ENCODE data around the gene CYP2W1. TPM values are rescaled to one million over a fixed set of nuclear protein-coding genes. Genes with fewer than 3 reads are reported as not detected.

CYP2W1 gene
- total and polyA plus RNA-seq, 4 experiments from 2014 or later: not detected

- no peak overlapping the region for H3K27ac Mint-ChIP-seq
- intact Hi-C loops (cut with micrococcal nuclease): loop anchor here (1.0 to 5.0 kb wide), 3 partner anchors 29 to 166 kb away; no protein-coding TSS in a partner anchor
- H3K4me3 Mint-ChIP-seq: peak overlapping the region in 2 of 8 donors; percentile 42 to 54
- H3K4me1 Mint-ChIP-seq: peaks cover 0 to 9% (median 0%) of the 10 kb centered on the region in 4 donors
- Histone ChIP-seq H3K36me3 (ENCODE audit: insufficient read depth, low read length) (no peaks in the 10 kb centered on the region), H3K27me3 (ENCODE audit: insufficient read depth, low read length) (no peaks in the 10 kb centered on the region), H3K9me3 (ENCODE audit: control insufficient read depth in 1 of 2, low read length in 2 of 2) (no peaks in the 10 kb centered on the region), H3K4me1 (ENCODE audit: insufficient read depth, low read length) (peaks cover 5% of the 10 kb centered on the region), H3K4me3 (ENCODE audit: low read length in 2 of 2) (no peak overlapping the region), H3K27ac (ENCODE audit: low read depth, low read length) (no peak overlapping the region)
- ChIA-PET POLR2A (ENCODE audit: partially characterized antibody) (interaction anchor here (0.6 to 1.5 kb wide), 6 partner anchors 22 to 52 kb away, joined by 3 to 12 read pairs (median 4); partner anchors contain the start of gene COX19), CTCF (ENCODE audit: partially characterized antibody) (interaction anchor here (0.7 to 4.3 kb wide), 2 partner anchors 30 to 44 kb away, joined by 3 to 19 read pairs; no protein-coding TSS in a partner anchor)
- peaks cover 2 to 4% of the 10 kb centered on the region in 2 donors for H3K27me3 Mint-ChIP-seq
- H3K36me3 Mint-ChIP-seq: peaks cover 0 to 2% of the 10 kb centered on the region in 2 donors
- H3K9me3 Mint-ChIP-seq: peaks cover 0 to 2% (median 0%) of the 10 kb centered on the region in 8 donors
- DNase-seq: no peak
These were observed 29.2 kb upstream of the CYP2W1 start for GRCh38 chr7:953547-954327.

- Mint-ChIP-seq H3K27ac (peak within 1 kb of the TSS in 2 of 7 donors; percentile 69 to 83), H3K27me3 (peaks cover 2 to 4% of the 10 kb centered on the region in 2 donors), H3K4me3 (peak within 1 kb of the TSS; percentile 62 to 80 (median 72)), H3K9me3 (peaks cover 0 to 2% (median 0%) of the 10 kb centered on the region in 8 donors), H3K36me3 (peaks cover 0 to 2% of the 10 kb centered on the region in 2 donors), H3K4me1 (peaks cover 0 to 9% (median 0%) of the 10 kb centered on the region in 4 donors)
- peak in 4 of 5 donors; percentile 55 to 64 (median 60) for DNase-seq
- H3K4me3 ChIP-seq (ENCODE audit: low read length in 2 of 2): no peak within 1 kb of the TSS
- no peaks in the 10 kb centered on the region for H3K9me3 ChIP-seq (ENCODE audit: control insufficient read depth in 1 of 2, low read length in 2 of 2)
- ChIA-PET POLR2A (ENCODE audit: partially characterized antibody) (interaction anchor here (0.6 to 1.5 kb wide), 5 partner anchors 21 to 53 kb away, joined by 3 to 12 read pairs (median 4); partner anchors contain the start of gene COX19), CTCF (ENCODE audit: partially characterized antibody) (interaction anchor here (1.7 to 4.3 kb wide), 2 partner anchors 31 to 45 kb away, joined by 5 to 19 read pairs; no protein-coding TSS in a partner anchor)
- H3K27me3 ChIP-seq (ENCODE audit: insufficient read depth, low read length): no peaks in the 10 kb centered on the region
- no peak within 1 kb of the TSS for H3K27ac ChIP-seq (ENCODE audit: low read depth, low read length)
- H3K4me1 ChIP-seq (ENCODE audit: insufficient read depth, low read length): peaks cover 5% of the 10 kb centered on the region
- H3K36me3 ChIP-seq (ENCODE audit: insufficient read depth, low read length): no peaks in the 10 kb centered on the region
- intact Hi-C loops (cut with micrococcal nuclease): loop anchor here (1.0 to 5.0 kb wide), 3 partner anchors 30 to 167 kb away; no protein-coding TSS in a partner anchor
These were observed 28.4 kb upstream of the CYP2W1 start, which contains the start of gene ADAP1 for GRCh38 chr7:954330-955238. TSS of gene ADAP1 (minus strand) at chr7:954680. CDS start at chr7:954477, 203 bp downstream.

GRCh38 chr7:956031-956430 is 26.9 kb upstream of the CYP2W1 start:
- Mint-ChIP-seq H3K4me3 (peak overlapping the region; percentile 26 to 86 (median 74)), H3K27ac (peak overlapping the region in 2 of 7 donors; percentile 29 to 90), H3K36me3 (peaks cover 0 to 2% of the 10 kb centered on the region in 2 donors), H3K4me1 (peaks cover 0 to 9% (median 0%) of the 10 kb centered on the region in 4 donors), H3K27me3 (peaks cover 2 to 4% of the 10 kb centered on the region in 2 donors), H3K9me3 (no peaks in the 10 kb centered on the region)
- DNase-seq: no peak
- H3K4me3 ChIP-seq (ENCODE audit: low read length in 2 of 2): no peak overlapping the region
- no peaks in the 10 kb centered on the region for H3K36me3 ChIP-seq (ENCODE audit: insufficient read depth, low read length)
- ChIA-PET POLR2A (ENCODE audit: partially characterized antibody) (interaction anchor here (1.4 to 1.5 kb wide), 2 partner anchors 33 to 46 kb away, joined by 3 to 4 read pairs; no protein-coding TSS in a partner anchor), CTCF (ENCODE audit: partially characterized antibody) (interaction anchor here (1.7 to 2.3 kb wide), 3 partner anchors 33 to 48 kb away, joined by 5 to 10 read pairs (median 7); no protein-coding TSS in a partner anchor)
- intact Hi-C loops (cut with micrococcal nuclease): no loop called here
- no peaks in the 10 kb centered on the region for H3K9me3 ChIP-seq (ENCODE audit: control insufficient read depth in 1 of 2, low read length in 2 of 2)
- H3K27ac ChIP-seq (ENCODE audit: low read depth, low read length): no peak overlapping the region
- H3K4me1 ChIP-seq (ENCODE audit: insufficient read depth, low read length): peaks cover 5% of the 10 kb centered on the region
- H3K27me3 ChIP-seq (ENCODE audit: insufficient read depth, low read length): no peaks in the 10 kb centered on the region

- Histone ChIP-seq H3K27ac (ENCODE audit: low read depth, low read length) (no peak overlapping the region), H3K27me3 (ENCODE audit: insufficient read depth, low read length) (no peaks in the 10 kb centered on the region), H3K4me3 (ENCODE audit: low read length in 2 of 2) (no peak overlapping the region), H3K36me3 (ENCODE audit: insufficient read depth, low read length) (no peaks in the 10 kb centered on the region), H3K4me1 (ENCODE audit: insufficient read depth, low read length) (peaks cover 5% of the 10 kb centered on the region), H3K9me3 (ENCODE audit: control insufficient read depth in 1 of 2, low read length in 2 of 2) (no peaks in the 10 kb centered on the region)
- no peak for DNase-seq
- H3K4me3 Mint-ChIP-seq: no peak overlapping the region
- H3K36me3 Mint-ChIP-seq: peaks cover 0 to 2% of the 10 kb centered on the region in 2 donors
- no peaks in the 10 kb centered on the region for H3K9me3 Mint-ChIP-seq
- CTCF ChIA-PET (ENCODE audit: partially characterized antibody): interaction anchor here (2.2 to 2.3 kb wide), 2 partner anchors 48 to 50 kb away, joined by 7 to 10 read pairs; no protein-coding TSS in a partner anchor
- peaks cover 0 to 11% (median 5%) of the 10 kb centered on the region in 4 donors for H3K4me1 Mint-ChIP-seq
- POLR2A ChIA-PET (ENCODE audit: partially characterized antibody): interaction anchor here (2.2 kb wide), 1 partner anchor 17 kb away, joined by 7 read pairs; the partner anchor contains the start of gene COX19
- peaks cover 5 to 11% of the 10 kb centered on the region in 2 donors for H3K27me3 Mint-ChIP-seq
- intact Hi-C loops (cut with micrococcal nuclease): no loop called here
- no peak overlapping the region for H3K27ac Mint-ChIP-seq
These were observed 25.4 kb upstream of the CYP2W1 start for GRCh38 chr7:957418-958220.

- Histone ChIP-seq H3K9me3 (ENCODE audit: control insufficient read depth in 1 of 2, low read length in 2 of 2) (no peaks in the 10 kb centered on the region), H3K27me3 (ENCODE audit: insufficient read depth, low read length) (no peaks in the 10 kb centered on the region), H3K27ac (ENCODE audit: low read depth, low read length) (no peak overlapping the region), H3K4me1 (ENCODE audit: insufficient read depth, low read length) (peaks cover 5% of the 10 kb centered on the region), H3K4me3 (ENCODE audit: low read length in 2 of 2) (no peak overlapping the region), H3K36me3 (ENCODE audit: insufficient read depth, low read length) (no peaks in the 10 kb centered on the region)
- no peak for DNase-seq
- Mint-ChIP-seq H3K4me1 (peaks cover 2 to 16% (median 6%) of the 10 kb centered on the region in 4 donors), H3K36me3 (peaks cover 0 to 2% of the 10 kb centered on the region in 2 donors), H3K9me3 (no peaks in the 10 kb centered on the region), H3K27me3 (peaks cover 8 to 13% of the 10 kb centered on the region in 2 donors), H3K4me3 (no peak overlapping the region), H3K27ac (no peak overlapping the region)
- intact Hi-C loops (cut with micrococcal nuclease): no loop called here
- POLR2A ChIA-PET (ENCODE audit: partially characterized antibody): interaction anchor here (2.2 kb wide), 1 partner anchor 16 kb away, joined by 7 read pairs; the partner anchor contains the start of gene COX19
- CTCF ChIA-PET (ENCODE audit: partially characterized antibody): interaction anchor here (0.7 to 2.2 kb wide), 3 partner anchors 16 to 50 kb away, joined by 3 to 7 read pairs (median 3); no protein-coding TSS in a partner anchor
These were observed 24.5 kb upstream of the CYP2W1 start for GRCh38 chr7:958221-959200.

Data from CD4-positive, alpha-beta memory T cell (primary cell).